Astrocyte (in vitro differentiated cells and primary cell): ENCODE data around the gene ROBO3.

Source experiments
- EZH2 ChIP-seq: IDR thresholded peaks from 2 replicates; pipeline ENCODE4 v1.6.1; 2012; ENCODE audit warnings: mild to moderate bottlenecking, low read length, inconsistent platforms; ENCODE audit not compliant: insufficient read depth
- TF ChIP-seq, protein P1 (sequence below): IDR thresholded peaks from 2 replicates; pipeline ENCODE4 v1.5.1; 2011; ENCODE audit warnings: low read depth, mild to moderate bottlenecking, inconsistent platforms, low read length, moderate library complexity; ENCODE audit not compliant: insufficient read depth

DNA sequence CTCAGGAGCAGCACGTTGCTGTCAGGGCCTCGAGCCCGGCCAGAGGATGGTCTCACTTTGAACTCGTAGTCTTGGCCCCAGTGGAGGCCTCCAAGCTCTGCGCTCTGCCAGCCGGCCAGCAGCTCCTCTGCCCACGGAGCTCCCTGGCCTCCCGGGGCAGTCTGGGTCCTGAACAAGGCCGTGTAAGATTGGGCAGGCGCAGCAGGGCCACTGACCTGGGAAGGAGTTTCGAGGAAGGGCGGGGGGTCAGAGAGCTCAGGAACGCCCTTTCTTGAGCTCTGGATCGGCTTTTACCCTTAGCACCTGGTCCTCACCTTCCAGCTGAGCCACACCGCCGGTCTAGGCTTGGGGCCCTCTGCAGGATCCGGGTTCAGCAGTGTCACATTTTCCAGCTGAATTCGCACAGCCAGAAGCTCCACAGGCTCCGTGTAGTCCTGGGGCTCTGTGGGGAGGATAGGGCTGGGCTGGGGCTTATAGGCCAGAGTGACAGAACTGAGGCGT, 30.3 kb downstream of the ROBO3 start:
- TF ChIP-seq, protein P1, sequence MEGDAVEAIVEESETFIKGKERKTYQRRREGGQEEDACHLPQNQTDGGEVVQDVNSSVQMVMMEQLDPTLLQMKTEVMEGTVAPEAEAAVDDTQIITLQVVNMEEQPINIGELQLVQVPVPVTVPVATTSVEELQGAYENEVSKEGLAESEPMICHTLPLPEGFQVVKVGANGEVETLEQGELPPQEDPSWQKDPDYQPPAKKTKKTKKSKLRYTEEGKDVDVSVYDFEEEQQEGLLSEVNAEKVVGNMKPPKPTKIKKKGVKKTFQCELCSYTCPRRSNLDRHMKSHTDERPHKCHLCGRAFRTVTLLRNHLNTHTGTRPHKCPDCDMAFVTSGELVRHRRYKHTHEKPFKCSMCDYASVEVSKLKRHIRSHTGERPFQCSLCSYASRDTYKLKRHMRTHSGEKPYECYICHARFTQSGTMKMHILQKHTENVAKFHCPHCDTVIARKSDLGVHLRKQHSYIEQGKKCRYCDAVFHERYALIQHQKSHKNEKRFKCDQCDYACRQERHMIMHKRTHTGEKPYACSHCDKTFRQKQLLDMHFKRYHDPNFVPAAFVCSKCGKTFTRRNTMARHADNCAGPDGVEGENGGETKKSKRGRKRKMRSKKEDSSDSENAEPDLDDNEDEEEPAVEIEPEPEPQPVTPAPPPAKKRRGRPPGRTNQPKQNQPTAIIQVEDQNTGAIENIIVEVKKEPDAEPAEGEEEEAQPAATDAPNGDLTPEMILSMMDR: no peak
- TF ChIP-seq EZH2: no peak
